ENCODE results near the gene HECTD4.

DNA sequence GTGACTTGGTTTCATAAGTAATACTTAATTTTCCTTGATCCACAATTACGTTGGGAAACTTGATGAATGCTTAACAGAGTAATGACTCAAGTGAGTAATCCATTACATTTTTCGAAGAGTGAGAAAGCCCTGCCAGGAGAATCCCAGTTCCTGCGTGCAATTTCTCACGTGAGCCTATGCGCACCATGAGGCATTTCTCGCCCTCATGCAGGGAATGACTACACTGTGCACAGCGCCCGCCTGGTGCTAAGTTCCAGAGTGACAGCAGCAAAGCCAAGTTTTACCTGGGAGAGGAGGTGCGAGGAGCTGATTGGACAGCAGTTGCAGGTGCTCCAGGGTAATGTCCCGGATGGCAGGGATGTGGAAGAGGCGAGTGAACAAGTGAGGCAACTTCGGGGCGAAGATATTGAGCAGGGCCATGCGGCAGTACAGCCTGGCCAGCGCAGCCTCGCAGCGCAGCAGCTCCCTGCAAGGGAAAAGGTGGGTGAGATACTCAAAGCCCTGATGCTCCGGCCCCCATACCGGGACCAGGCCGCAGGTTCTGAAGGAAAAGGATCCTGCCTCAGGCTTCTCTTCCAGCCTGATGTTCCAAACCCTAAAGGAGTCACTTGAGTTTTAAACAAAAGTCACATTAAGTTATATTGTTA, 187.5 kb downstream of the HECTD4 start:
- TF ChIP-seq, protein P1, sequence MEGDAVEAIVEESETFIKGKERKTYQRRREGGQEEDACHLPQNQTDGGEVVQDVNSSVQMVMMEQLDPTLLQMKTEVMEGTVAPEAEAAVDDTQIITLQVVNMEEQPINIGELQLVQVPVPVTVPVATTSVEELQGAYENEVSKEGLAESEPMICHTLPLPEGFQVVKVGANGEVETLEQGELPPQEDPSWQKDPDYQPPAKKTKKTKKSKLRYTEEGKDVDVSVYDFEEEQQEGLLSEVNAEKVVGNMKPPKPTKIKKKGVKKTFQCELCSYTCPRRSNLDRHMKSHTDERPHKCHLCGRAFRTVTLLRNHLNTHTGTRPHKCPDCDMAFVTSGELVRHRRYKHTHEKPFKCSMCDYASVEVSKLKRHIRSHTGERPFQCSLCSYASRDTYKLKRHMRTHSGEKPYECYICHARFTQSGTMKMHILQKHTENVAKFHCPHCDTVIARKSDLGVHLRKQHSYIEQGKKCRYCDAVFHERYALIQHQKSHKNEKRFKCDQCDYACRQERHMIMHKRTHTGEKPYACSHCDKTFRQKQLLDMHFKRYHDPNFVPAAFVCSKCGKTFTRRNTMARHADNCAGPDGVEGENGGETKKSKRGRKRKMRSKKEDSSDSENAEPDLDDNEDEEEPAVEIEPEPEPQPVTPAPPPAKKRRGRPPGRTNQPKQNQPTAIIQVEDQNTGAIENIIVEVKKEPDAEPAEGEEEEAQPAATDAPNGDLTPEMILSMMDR (IDR thresholded peaks at IDR 0.05): no peak
- no peak for TF ChIP-seq POLR2A (IDR thresholded peaks at IDR 0.05)
